Ascending aorta (tissue), 2 donors: Measurements from ENCODE around the gene IGFBPL1. TPM values are rescaled to one million over a fixed set of nuclear protein-coding genes. Genes with fewer than 3 reads are reported as not detected.
A peak's percentile ranks its signal among the peaks of the same experiment; 100 is the strongest.

Source experiments
- DNase-seq, 2 donors: peaks; one replicate each; pipeline ENCODE4 v3.0.0-alpha.2; 2019; ENCODE audit warnings: low spot score in 2 of 2
- H3K27ac ChIP-seq, 2 donors: fragments of 200-600 bp; sonication (generic); one replicate each; pipeline ENCODE4 v1.5.1; 2016 to 2017; ENCODE audit warnings: mild to moderate bottlenecking in 1 of 2
- H3K27me3 ChIP-seq: fragments of 200-600 bp; sonication (generic); one replicate; pipeline ENCODE4 v1.5.1; 2017
- H3K36me3 ChIP-seq, 2 donors: fragments of 200-600 bp; sonication (generic); one replicate each; pipeline ENCODE4 v1.5.1; 2016
- H3K4me1 ChIP-seq, 2 donors: fragments of 200-600 bp; sonication (generic); one replicate each; pipeline ENCODE4 v1.5.1; 2016 to 2017; ENCODE audit warnings: mild to moderate bottlenecking in 1 of 2
- H3K4me3 ChIP-seq, 2 donors: fragments of 200-600 bp; sonication (generic); one replicate each; pipeline ENCODE4 v1.5.1; 2016 to 2017; ENCODE audit warnings: mild to moderate bottlenecking in 1 of 2
- H3K9me3 ChIP-seq, 2 donors: fragments of 200-600 bp; sonication (generic); one replicate each; pipeline ENCODE4 v1.5.1; 2016
- CTCF ChIP-seq, 3 experiments: fragments of 200-600 bp in 2 of 3; fragments of 450-650 bp in 1 of 3; sonication (generic) in 2 of 3; IDR thresholded peaks; one replicate each; pipeline ENCODE4 v1.5.1; 2016 to 2019; ENCODE audit warnings: antibody characterized with exemption in 3 of 3, mild to moderate bottlenecking in 1 of 3, moderate library complexity in 1 of 3
- intact Hi-C: fragments of 100-400 bp; cut with DNase I; formaldehyde crosslinking; loops from one replicate; pipeline ENCODE4 v1.15.1; 2023
- total RNA-seq: library from RNA; depleted of rRNA; stranded (reverse); fragments of >200 nt; gene quantifications from one replicate; pipeline ENCODE4 v1.1.0, GENCODE V29; 2016

The IGFBPL1 gene
- total RNA-seq, 1 donor from 2014 or later = 4.8 TPM

GRCh38 chr9:38391278-38392118 is 32.8 kb downstream of the IGFBPL1 start:
- peaks cover 0 to 7% of the 10 kb centered on the region in 2 donors for H3K9me3 ChIP-seq
- peaks cover 31 to 47% of the 10 kb centered on the region in 2 donors for H3K4me1 ChIP-seq
- H3K36me3 ChIP-seq = peaks cover 12 to 15% of the 10 kb centered on the region in 2 donors
- H3K27me3 ChIP-seq = no peaks in the 10 kb centered on the region
- H3K27ac ChIP-seq = peak overlapping the region; percentile 98 to 99
- no peak for TF ChIP-seq CTCF (IDR thresholded peaks at IDR 0.05)
- peak overlapping the region in 1 of 2 donors; percentile 87 for H3K4me3 ChIP-seq
- intact Hi-C loops = loop anchor here (2.0 to 10.0 kb wide), 5 partner anchors 15 to 1907 kb away; partner anchors contain the start of genes POLR1E and SLC25A51
- DNase-seq = no peak

- Histone ChIP-seq H3K4me1 (peaks cover 31 to 46% of the 10 kb centered on the region in 2 donors), H3K27me3 (no peaks in the 10 kb centered on the region), H3K36me3 (peaks cover 5 to 8% of the 10 kb centered on the region in 2 donors), H3K9me3 (peaks cover 0 to under 1% of the 10 kb centered on the region in 2 donors), H3K27ac (peak overlapping the region; percentile 98 to 99), H3K4me3 (no peak overlapping the region)
- no peak for DNase-seq
- intact Hi-C loops = loop anchor here (1.0 to 10.0 kb wide), 5 partner anchors 9 to 1906 kb away; partner anchors contain the start of genes POLR1E and SLC25A51
- no peak for TF ChIP-seq CTCF (IDR thresholded peaks at IDR 0.05)
Measured at GRCh38 chr9:38390851-38391250, 33.4 kb downstream of the IGFBPL1 start.

DNA sequence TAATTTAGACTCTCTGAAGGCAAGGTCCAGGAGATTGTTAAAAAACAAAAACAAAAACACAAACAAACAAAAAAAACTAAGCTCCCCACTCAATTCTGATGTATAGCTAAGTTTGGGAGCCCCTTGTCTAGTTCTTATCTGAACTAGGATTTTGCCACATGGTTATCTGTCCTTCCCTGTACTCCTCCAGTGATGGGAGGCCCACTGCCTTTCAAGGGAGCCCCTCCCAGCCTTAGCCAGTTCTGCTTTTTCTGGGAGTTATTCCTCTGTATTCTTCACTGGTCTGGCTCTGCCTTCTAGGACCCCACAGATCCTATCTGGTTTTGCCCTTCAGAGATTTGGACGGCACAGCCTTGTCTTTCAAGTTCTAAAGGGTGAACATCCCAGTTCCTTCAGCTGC is 33.8 kb downstream of the IGFBPL1 start:
- no peaks in the 10 kb centered on the region for H3K27me3 ChIP-seq
- no peaks in the 10 kb centered on the region for H3K9me3 ChIP-seq
- peaks cover 31 to 48% of the 10 kb centered on the region in 2 donors for H3K4me1 ChIP-seq
- peaks cover 1 to 4% of the 10 kb centered on the region in 2 donors for H3K36me3 ChIP-seq
- no peak overlapping the region for H3K4me3 ChIP-seq
- intact Hi-C loops = loop anchor here (1.0 to 10.0 kb wide), 5 partner anchors 8 to 1906 kb away; partner anchors contain the start of genes POLR1E and SLC25A51
- no peak for TF ChIP-seq CTCF (IDR thresholded peaks at IDR 0.05)
- DNase-seq = no peak
- H3K27ac ChIP-seq = peak overlapping the region; percentile 98 to 99

GRCh38 chr9:38389313-38389712 is 34.9 kb downstream of the IGFBPL1 start:
- DNase-seq = peak in 1 of 2 donors; percentile 60
- Histone ChIP-seq H3K4me3 (no peak overlapping the region), H3K9me3 (peaks cover 7 to 8% of the 10 kb centered on the region in 2 donors), H3K36me3 (no peaks in the 10 kb centered on the region), H3K27ac (peak overlapping the region; percentile 98 to 99), H3K4me1 (peaks cover 25 to 47% of the 10 kb centered on the region in 2 donors), H3K27me3 (no peaks in the 10 kb centered on the region)
- TF ChIP-seq CTCF (IDR thresholded peaks at IDR 0.05) = no peak
- intact Hi-C loops = loop anchor here (1.0 to 5.0 kb wide), 2 partner anchors 362 to 435 kb away; no protein-coding TSS in a partner anchor

- intact Hi-C loops = loop anchor here (1.0 to 5.0 kb wide), 2 partner anchors 361 to 434 kb away; no protein-coding TSS in a partner anchor
- H3K4me3 ChIP-seq = no peak overlapping the region
- peaks cover 7 to 10% of the 10 kb centered on the region in 2 donors for H3K9me3 ChIP-seq
- no peak for TF ChIP-seq CTCF (IDR thresholded peaks at IDR 0.05)
- peak overlapping the region; percentile 98 to 99 for H3K27ac ChIP-seq
- H3K4me1 ChIP-seq = peaks cover 28 to 46% of the 10 kb centered on the region in 2 donors
- DNase-seq = peak in 1 of 2 donors; percentile 88
- H3K27me3 ChIP-seq = no peaks in the 10 kb centered on the region
- no peaks in the 10 kb centered on the region for H3K36me3 ChIP-seq
Measured at GRCh38 chr9:38388283-38389223, 35.7 kb downstream of the IGFBPL1 start.
